Ovary (tissue), 9 donors: Measurements from ENCODE around the gene LRIG1. TPM values are rescaled to one million over a fixed set of nuclear protein-coding genes. Genes with fewer than 3 reads are reported as not detected.

ENCODE experiments used
- DNase-seq, 5 donors: peaks; one replicate each; pipeline ENCODE4 v3.0.0-alpha.2; 2019 to 2020
- H3K27ac ChIP-seq, 2 donors: fragments of 200-600 bp; one replicate each; pipeline versions ENCODE4 v1.5.1 to v1.8.0; 2019 to 2022
- H3K27me3 ChIP-seq: fragments of 200-600 bp; one replicate; pipeline ENCODE4 v1.8.0; 2022
- H3K36me3 ChIP-seq: fragments of 200-600 bp; sonication (generic); one replicate; pipeline ENCODE4 v1.5.1; 2019
- H3K4me1 ChIP-seq: one replicate; pipeline ENCODE4 v1.8.1; 2013; ENCODE audit warnings: mild to moderate bottlenecking, moderate library complexity; ENCODE audit not compliant: insufficient read depth
- H3K4me3 ChIP-seq: fragments of 200-600 bp; sonication (generic); one replicate; pipeline ENCODE4 v1.5.1; 2017
- H3K9me3 ChIP-seq, 2 donors: fragments of 200-600 bp in 1 of 2; sonication (generic) in 1 of 2; one replicate each; pipeline versions ENCODE4 v1.5.1 to v1.8.1; 2013 to 2019; ENCODE audit warnings: mild to moderate bottlenecking in 1 of 2, moderate library complexity in 1 of 2
- EP300 ChIP-seq: sonication (generic); formaldehyde crosslinking; IDR thresholded peaks from one replicate; pipeline ENCODE4 v1.6.1; 2017; ENCODE audit warnings: antibody characterized with exemption
- POLR2A ChIP-seq: fragments of 450-650 bp; IDR thresholded peaks from one replicate; pipeline ENCODE4 v1.6.1; 2017; ENCODE audit warnings: antibody characterized with exemption, mild to moderate bottlenecking, moderate library complexity
- WGBS, 3 donors: extraction: QIAGEN DNeasy Blood & Tissue Kit in 1 of 3; methylation state at CpG; one replicate each; pipeline versions ENCODE4 v1.1.5 to v1.1.7; 2013 to 2017; 5-methylcytosine and 5-hydroxymethylcytosine counted together
- intact Hi-C, 4 donors: fragments of 100-400 bp; cut with DNase I; formaldehyde crosslinking; loops; one replicate each; pipeline versions ENCODE4 v1.11.0 to v1.15.1; 2022 to 2023
- polyA plus RNA-seq, 2 donors: library from polyadenylated mRNA; stranded (reverse); fragments of 200-250 nt in 1 of 2; fragments of 350-450 nt in 1 of 2; fragmentation: Illumina TruSeq in 1 of 2; extraction: RNeasy Lipid Tissue Mini Kit (QIAGEN cat#74804) in 1 of 2; gene quantifications; one replicate each; pipeline ENCODE4 v1.2.3, GENCODE V29; 2013 to 2014
- total RNA-seq, 7 donors: library from RNA; depleted of rRNA in 2 of 7; stranded (reverse); fragments of >200 nt in 2 of 7; fragmentation: NEBNext Ultra II Directional in 3 of 7; extraction: Animal tissue kit (Norgen Biotek cat#: 25700) in 3 of 7; gene quantifications; one replicate each; pipeline versions ENCODE4 v1.1.0 to v1.2.4, GENCODE V29; 2016 to 2023
- TF ChIP-seq, protein P1 (sequence below), 3 donors: fragments of 450-650 bp in 2 of 3; fragments of 200-600 bp in 1 of 3; IDR thresholded peaks; one replicate each; pipeline versions ENCODE4 v1.5.1 to v1.8.0; 2016 to 2022; ENCODE audit warnings: antibody characterized with exemption in 3 of 3, mild to moderate bottlenecking in 1 of 3
- donor health status: DM: no; HTN: no; CAD: no; lungs with moderate emphysema.
- donor health status: DM: no; HTN: no; CAD: no.
- donor health status: Bipolar disorder and iron deficiency.
- donor health status: DM: yes; HTN: yes; CAD: no.
- donor health status: DM: no; HTN: no; CAD: no.
- donor health status: DM: yes; HTN: yes; CAD: no.

LRIG1 gene
- total and polyA plus RNA-seq, 9 donors = 29.1 to 64.8 (median 42.6) TPM

DNA sequence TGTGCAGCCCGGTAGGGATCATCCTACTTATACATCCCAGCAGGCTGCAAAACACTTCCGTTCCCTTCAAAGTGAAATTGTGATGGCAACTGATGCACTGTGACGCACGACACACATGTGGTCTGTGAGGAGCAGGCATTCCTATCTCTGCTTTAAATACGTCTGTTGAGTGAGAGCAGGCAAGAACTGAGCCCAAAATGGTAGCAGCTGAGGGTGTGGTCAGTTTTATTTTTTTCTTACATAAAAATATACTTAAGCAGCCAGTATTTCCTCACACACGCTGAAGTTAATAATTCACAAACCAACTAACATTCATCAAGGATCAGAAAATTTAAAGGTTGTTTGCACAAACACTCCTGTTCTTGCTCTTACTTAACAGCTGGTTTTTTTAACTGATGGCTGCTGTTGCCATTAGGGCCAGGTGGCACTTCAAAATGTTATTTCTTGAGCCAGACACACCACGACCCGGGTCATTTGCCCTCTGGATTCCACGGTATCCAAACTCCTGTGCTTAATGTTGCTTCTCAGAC lies 23.9 kb downstream of the LRIG1 start:
- no peak overlapping the region for H3K4me3 ChIP-seq
- no peaks in the 10 kb centered on the region for H3K27me3 ChIP-seq
- no peak for DNase-seq
- no peak for TF ChIP-seq EP300
- TF ChIP-seq, protein P1, sequence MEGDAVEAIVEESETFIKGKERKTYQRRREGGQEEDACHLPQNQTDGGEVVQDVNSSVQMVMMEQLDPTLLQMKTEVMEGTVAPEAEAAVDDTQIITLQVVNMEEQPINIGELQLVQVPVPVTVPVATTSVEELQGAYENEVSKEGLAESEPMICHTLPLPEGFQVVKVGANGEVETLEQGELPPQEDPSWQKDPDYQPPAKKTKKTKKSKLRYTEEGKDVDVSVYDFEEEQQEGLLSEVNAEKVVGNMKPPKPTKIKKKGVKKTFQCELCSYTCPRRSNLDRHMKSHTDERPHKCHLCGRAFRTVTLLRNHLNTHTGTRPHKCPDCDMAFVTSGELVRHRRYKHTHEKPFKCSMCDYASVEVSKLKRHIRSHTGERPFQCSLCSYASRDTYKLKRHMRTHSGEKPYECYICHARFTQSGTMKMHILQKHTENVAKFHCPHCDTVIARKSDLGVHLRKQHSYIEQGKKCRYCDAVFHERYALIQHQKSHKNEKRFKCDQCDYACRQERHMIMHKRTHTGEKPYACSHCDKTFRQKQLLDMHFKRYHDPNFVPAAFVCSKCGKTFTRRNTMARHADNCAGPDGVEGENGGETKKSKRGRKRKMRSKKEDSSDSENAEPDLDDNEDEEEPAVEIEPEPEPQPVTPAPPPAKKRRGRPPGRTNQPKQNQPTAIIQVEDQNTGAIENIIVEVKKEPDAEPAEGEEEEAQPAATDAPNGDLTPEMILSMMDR (IDR thresholded peaks at IDR 0.05) = no peak
- no peak for TF ChIP-seq POLR2A
- H3K9me3 ChIP-seq = no peaks in the 10 kb centered on the region
- intact Hi-C loops = loop anchor here in 1 of 4 donors (2.0 kb wide), 1 partner anchor 68 kb away; no protein-coding TSS in a partner anchor
- H3K27ac ChIP-seq = no peak overlapping the region
- peaks cover 23% of the 10 kb centered on the region for H3K4me1 ChIP-seq
- 61 to 71% (median 66%) methylated on average over 9 of the region's 9 CpGs for WGBS, 3 donors
- H3K36me3 ChIP-seq = no peaks in the 10 kb centered on the region

DNA sequence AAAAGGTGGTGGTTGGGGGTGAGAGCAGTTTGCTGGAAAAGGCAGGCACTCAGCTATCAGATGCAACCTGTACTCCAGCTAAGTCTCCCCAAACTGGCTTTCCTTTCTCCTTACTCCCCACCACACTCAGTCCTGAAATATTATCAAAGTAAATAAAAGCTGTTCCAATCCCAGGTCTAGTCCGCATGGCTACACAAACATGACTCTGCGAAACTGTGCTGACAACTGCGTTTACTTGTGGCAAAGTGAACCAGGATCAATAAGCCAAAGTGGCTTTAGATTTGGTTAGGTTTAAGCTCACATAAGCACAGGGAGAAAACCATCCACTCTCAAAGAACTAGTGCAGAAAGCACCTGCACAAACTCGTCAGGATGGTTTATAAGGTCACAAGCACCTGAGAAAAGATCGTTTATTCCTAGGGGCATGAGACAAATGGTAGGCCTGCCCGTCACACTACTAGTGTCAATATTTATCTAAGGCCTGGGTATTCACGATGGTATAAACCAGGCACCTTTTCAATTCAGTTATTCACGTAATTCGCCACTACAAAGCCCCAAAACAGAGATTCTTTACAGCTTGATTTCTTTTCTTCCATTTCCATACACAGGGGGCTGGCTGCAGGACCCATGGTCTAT lies 25.3 kb downstream of the LRIG1 start:
- Histone ChIP-seq H3K4me1 (peaks cover 17% of the 10 kb centered on the region), H3K27ac (no peak overlapping the region), H3K9me3 (no peaks in the 10 kb centered on the region), H3K27me3 (no peaks in the 10 kb centered on the region), H3K4me3 (no peak overlapping the region), H3K36me3 (no peaks in the 10 kb centered on the region)
- 84 to 88% (median 85%) methylated on average over 9 of the region's 9 CpGs for WGBS, 3 donors
- DNase-seq = no peak
- TF ChIP-seq, protein P1 (IDR thresholded peaks at IDR 0.05) = no peak
- TF ChIP-seq EP300 (no peak), POLR2A (no peak)
- intact Hi-C loops = loop anchor here in 1 of 4 donors (2.0 kb wide), 1 partner anchor 67 kb away; no protein-coding TSS in a partner anchor

DNA sequence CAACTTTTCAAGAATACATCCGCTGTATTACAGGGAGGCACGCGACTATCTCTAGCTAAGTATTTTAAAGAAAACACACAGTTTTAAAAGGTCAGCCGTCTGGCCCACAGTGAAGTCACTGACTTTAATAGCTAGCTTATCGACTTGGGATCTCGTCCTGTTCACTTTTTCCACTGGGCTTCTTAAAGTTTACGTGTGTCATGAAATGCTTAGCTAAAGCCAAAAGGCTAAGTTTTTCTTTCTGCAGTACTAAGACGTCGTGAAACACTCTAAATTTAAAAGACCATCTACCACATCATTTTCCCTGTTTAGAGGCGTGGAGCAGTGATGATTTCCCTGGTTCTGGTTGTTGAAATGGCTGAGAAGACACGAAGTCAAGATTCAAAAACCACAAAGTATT lies 27.1 kb downstream of the LRIG1 start:
- Histone ChIP-seq H3K36me3 (no peaks in the 10 kb centered on the region), H3K4me3 (no peak overlapping the region), H3K27ac (no peak overlapping the region), H3K9me3 (no peaks in the 10 kb centered on the region), H3K4me1 (peaks cover 21% of the 10 kb centered on the region), H3K27me3 (no peaks in the 10 kb centered on the region)
- 23 to 37% (median 25%) methylated on average over 11 of the region's 11 CpGs for WGBS, 3 donors
- DNase-seq = no peak
- intact Hi-C loops = no loop called here
- TF ChIP-seq EP300 = no peak
- TF ChIP-seq POLR2A = no peak
- TF ChIP-seq, protein P1 (IDR thresholded peaks at IDR 0.05) = no peak

DNA sequence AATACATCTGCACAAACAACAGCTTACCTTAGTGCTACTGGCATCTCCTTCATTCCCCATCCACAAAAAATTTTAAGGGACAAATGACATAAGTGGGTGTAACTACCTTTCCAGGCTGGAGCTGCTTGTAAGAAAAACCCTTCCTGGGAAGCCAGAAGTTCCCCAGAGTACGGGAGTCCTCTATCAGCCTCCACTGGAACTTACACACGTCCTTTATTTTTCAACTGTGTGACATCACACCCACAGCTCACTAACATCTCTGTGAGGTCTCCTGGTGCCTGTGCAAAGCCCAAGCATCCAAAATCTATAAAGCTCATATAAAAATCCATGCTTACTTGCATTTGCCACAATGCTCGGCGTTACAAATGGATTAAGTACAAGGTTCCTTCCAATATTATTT lies 27.6 kb downstream of the LRIG1 start:
- Histone ChIP-seq H3K27me3 (no peaks in the 10 kb centered on the region), H3K27ac (no peak overlapping the region), H3K4me3 (no peak overlapping the region), H3K9me3 (no peaks in the 10 kb centered on the region), H3K36me3 (no peaks in the 10 kb centered on the region), H3K4me1 (peaks cover 24% of the 10 kb centered on the region)
- WGBS, 3 donors = 36 to 55% (median 39%) methylated on average over 4 of the region's 4 CpGs
- DNase-seq = no peak
- no peak for TF ChIP-seq EP300
- no peak for TF ChIP-seq POLR2A
- TF ChIP-seq, protein P1 (IDR thresholded peaks at IDR 0.05) = no peak
- intact Hi-C loops = no loop called here
